Activated naive CD8-positive, alpha-beta T cell treated with anti-CD3 and anti-CD28 coated beads, Interleukin-2, amount 50 U/mL, for 16 hours (primary cell): ENCODE data around the gene RHBDF2.
"Not testable (repeated sequence)": the region's sequence is repeated elsewhere in the genome, so short reads cannot be mapped to it uniquely, and the experiment has no call there.

ENCODE experiments used
- DNase-seq: peaks from one replicate; pipeline ENCODE4 v3.0.0-alpha.2; 2020; ENCODE audit warnings: low read depth, low spot score

The RHBDF2 gene

GRCh38 chr17:76538281-76538931 is 37.2 kb upstream of the RHBDF2 start:
- DNase-seq = no peak

DNA sequence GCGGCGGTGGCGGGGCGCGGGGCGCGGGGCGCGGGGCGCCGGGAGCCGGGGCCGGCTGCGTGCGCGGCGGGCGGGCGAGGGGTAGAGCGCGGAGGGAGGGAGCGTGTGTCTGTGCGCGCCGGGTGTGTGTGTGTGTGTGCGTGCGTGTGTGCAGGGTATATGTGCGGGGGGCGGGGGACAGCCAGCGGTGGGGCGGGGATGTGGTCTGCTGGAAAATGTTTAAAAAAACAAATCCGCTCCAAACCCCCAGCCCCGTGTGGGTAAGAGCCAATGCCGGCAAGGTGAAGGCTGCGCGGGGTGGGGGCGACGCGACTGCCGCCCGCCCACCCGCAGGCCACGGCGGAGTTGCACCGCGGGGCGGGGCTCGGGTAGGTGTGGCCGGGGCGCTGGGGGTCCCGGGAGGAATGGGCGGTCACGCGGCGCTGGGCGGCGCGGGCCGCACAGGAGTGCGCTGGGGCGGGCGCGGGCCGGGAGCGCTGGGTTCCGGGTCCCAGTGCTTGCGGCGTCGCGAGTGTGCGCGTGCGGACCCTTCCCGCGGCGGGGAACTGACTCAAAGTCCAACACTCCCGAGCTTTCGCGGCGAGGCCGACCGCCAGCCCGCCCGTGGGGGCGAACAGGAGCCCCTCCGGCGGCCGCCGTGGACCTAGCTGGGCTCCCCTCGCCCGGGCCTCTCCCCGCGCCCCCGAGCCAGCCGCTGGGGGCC is 36.5 kb upstream of the RHBDF2 start, which contains the start of gene CYGB:
CYGB (minus strand) TSS at position 132 of the 703 bp plus-strand sequence. CDS start 167 bp downstream, outside the sequence.
- DNase-seq = no peak

DNA sequence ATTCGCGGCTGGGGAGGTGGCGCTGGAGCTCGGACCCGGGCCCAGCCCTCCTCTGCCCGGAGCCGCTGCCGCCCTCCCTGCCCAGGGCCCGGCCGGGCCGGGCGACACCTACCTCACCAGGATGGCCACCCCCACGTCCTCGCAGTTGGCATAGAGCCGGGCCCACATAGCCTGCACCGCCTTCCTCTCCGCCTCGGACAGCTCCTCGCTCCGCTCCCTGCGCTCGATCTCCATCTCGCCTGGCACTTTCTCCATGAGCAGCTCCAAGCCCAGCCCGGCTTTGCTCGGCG is 36.0 kb upstream of the RHBDF2 start:
- DNase-seq = no peak

DNA sequence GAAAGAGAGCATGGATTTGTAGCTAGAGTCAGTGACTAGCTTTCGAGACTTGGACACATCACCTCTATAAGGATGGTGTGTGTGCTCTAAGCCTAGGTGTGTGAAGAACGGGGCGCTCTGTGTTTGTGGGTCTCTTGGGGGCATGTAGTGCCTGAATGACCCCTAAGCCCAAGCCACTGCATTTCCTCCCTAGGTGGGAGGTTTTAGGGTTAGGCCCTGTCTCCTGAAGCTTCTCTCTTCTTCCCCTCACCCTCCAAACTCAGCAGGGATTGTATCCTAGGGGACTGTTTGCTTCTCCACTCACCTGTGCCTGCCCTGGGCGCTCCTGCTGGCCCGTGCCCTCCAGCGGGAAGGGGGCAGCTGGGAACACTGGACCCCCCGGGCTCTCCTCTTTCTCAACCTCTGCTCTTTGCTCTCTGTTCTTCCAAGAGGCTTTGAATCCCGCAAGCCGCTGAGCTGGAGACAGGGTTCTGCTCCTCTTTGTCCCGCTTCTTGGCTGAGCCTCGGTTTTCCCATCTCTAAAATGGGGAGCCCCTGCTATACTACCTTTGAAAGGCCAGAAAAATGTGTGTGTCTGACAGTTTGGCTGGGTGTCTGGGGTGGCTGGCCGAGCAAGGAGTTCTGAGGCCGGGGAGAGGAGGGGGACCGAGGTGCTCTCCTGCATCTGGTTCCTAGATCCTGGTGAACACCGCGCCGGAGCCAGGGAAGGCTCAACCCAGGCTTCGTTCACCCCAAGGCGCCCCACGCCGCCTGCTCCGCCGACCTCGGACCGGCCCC is 35.5 kb upstream of the RHBDF2 start:
- no peak for DNase-seq

DNA sequence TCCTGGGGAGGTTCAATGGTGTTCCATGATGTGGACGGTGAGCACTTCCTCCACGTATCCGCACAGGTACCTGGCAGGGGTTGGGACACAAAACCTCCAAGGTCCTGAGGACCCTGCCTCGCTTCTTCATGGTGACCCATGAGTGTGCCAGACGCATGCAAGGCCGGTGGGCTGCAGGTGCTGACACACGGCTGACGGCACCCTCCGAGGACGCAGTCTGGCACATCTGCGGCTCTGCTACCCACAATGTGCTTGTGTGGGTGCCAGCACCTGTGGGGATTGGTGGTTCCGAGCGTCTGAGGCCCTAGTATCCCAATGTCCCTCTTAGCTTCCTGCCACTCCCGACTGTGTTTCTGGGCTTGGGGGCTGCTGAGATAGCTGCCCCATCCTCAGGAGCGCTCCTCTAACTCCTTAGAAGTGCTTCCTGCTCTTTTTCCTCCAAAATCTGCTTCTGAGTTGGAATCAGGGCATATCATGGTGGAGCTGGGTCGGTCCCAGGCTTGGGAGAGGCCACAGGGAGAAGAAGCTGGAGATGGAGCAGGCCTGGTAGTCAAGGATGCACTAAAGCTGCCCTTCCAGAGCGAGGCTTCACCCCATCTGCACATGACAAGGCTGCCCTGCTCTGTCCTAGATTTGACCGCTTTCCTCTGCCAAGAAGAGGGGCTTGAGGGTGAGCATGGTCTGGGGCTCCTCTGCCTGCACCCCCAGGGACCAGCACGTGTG is 34.7 kb upstream of the RHBDF2 start:
- no peak for DNase-seq

DNA sequence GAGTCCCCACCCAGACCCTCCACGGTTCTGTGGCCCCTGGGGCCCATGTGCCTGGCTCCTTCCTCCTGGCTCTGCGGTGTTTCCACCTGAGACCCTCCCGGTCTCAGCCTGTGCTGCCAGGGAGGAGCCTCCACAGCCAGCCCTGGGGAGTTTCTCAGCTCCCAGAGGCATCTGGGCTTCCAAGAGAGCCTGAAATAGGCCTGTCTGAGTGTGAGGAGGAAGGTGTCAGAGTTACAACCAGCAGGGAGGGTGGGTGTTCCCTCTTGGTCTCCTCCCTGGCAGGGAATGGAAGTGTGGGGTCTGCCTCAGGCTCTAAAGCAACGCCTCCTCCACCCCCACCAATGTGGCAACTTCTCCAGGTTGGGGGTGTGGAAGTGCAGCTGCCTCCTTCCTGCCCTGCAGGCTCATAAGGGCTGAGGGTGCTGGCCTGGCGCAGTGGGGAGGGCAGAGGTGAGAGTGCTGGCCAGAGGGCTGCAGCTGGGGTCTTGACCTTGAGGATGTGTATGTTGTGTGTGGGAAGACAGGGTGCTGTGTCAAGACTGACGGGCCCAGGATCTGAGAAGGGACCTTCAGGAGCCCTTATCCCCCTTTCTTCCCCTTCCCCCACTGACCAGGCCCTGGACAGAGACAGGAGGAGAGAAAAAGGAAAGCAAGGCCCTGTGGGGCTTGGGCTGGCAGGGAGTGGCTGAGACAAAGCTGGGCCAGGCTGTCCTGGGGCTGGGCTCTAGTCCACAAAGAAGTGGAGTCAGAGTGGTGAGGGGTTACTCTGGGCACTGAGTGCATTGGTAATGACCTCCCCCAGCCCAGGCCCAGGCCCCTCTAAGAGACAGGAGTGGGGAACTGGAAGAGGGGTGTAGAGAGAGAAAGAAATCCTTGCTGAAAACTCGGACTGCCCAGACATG is 33.9 kb upstream of the RHBDF2 start:
- no peak for DNase-seq

DNA sequence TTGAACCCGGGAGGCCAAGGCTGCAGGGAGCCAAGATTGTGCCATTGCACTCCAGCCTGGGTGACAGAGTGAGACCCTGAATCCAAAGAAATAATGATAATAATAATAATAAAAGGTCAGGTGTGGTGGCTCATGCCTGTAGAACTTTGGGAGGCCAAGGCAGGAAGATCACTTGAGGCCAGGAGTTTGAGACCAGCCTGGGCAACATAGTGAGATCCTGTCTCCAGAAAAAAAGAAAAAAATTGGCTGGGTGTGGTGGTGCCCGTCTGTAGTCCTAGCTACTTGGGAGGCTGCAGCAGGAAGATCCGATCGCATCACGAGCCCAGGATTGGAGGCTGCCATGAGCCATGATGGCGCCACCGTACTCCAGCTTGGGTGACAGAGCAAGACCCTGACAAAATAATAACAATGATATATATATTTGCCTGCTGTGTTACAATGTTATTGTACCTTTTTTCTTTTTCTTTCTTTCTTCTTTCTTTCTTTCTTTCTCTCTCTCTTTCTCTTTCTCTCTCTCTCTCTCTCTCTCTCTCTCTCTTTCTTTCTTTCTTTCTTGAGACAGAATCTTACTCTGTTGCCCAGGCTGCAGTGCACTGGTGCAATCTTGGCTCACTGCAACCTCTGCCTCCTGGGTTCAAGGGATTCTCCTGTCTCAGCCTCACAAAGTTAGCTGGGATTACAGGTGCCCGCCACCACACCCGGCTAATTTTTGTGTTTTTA is 32.6 kb upstream of the RHBDF2 start:
- not testable (repeated sequence) for DNase-seq

DNA sequence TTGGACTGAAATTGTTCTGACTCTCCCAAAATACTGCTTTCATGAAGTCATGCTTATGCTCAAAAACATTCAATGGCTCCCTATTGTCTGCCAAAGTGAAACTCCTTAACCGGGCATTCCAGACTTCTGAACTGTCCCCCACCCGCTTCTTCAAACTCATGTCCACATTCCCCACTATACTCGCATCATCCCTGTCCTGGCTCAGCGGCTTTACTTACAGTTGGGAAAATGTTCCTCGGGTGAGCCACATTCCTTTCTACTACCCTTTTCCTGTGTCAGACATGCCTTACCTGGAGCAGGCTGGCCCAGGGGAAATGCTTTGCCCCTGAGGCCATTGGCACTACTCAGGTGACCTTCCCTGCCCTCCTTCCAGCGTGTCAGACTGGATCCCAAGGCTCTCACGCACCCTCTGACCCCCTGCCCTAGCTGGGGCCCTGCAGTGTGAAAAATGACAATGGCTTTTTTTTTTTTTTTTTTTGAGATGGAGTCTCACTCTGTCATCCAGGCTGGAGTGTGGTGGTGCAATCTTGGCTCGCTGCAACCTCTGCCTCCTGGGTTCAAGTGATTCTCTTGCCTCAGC is 30.9 kb upstream of the RHBDF2 start:
- no peak for DNase-seq

- DNase-seq = no peak
Observed at GRCh38 chr17:76531486-76532038, 30.3 kb upstream of the RHBDF2 start.

DNA sequence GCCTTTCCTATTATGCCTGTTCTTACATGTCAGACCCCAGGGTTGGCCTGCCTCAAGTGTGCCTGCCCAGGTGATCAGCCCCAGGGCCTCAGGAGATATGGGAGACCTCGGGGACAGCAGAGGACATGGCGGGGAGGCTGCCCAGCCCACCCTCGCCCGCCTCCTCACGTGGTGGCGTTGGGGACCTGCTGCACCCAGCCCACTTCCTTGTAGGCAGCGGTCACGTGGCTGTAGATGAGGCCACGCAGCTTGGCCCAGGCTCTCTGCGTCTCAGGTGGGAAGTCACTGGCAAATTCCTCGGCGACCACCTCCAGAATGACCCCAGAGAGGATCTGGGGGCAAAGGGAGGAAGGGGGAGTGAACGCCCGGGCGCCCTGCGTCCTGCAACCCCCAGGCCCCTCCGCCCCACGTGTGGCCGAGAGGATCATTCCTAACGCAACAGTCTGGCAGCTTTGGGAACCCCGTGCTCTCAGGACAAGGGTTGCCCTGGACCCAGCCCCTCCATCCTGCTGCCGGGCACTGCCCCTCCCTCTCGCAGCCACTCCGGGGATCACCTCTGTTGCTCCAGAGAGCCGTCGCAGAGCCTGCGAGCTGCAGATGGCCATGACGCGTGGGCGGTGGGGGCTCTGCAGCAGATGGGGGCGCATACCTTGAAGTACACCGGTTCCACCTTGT is 29.7 kb upstream of the RHBDF2 start:
- no peak for DNase-seq

GRCh38 chr17:76530095-76530723 is 29.0 kb upstream of the RHBDF2 start:
- DNase-seq = no peak

DNA sequence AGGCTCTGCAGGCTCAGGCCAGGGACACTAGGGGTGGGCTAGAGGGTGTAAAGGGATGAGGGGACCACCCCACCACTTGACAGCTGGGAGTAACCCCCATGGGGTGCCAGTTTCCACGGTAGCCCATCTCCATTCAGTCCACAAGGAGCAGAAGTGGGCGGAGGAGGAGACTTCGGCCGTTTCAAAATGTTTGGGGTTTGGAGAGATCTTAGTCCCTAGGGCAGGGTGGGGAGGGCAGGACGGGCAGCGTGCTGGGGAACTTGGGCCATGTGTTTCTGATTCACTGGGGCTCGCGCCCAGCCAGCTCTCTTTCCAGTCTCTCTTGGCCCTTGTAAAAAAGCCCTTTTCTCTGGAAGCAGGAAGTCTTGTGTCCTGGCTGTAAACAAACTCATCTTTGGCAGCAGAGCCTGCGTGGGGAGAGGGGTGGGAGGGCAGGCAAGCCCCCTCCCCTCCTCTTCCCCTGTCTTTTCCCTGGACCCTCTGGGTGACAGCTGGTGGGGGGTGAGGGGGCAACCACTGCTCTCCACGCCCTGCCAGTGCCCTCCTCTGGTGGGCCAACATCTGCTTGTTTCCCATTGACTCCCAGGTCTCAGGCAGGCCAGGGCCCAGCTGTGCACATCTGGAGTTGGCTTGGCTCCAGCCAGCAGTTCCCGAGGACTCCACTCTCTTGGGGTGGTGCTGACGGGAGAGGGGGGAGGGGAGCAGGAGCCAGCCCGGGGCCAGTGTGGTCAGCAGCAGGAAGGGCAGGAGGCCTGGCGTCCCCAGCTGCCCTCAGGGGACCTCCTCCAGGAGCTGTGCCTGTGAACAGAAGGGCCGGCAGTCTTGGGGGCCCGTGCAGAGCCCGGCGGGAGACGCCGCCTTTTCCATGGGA is 28.2 kb upstream of the RHBDF2 start:
- DNase-seq = no peak

GRCh38 chr17:76528528-76529223 is 27.5 kb upstream of the RHBDF2 start:
- no peak for DNase-seq

DNA sequence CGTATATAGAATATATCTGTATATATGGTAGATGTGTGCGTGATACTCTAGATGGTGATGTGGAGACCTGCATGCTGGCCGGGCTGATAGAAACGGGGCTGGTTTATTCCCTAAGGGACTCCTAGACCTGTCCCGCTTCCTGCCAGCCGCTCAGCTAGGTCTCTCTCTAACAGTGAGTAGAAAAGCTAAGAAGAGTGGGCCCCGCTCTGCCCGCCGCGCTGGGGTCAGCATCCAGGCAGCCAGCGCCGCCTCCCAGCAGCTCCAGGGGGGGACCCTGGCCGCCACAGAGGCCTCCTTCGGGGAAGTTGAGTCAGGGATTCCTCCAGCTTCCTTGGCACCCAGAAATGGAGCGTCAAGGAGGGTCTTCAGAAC is 26.9 kb upstream of the RHBDF2 start:
- DNase-seq = no peak

DNA sequence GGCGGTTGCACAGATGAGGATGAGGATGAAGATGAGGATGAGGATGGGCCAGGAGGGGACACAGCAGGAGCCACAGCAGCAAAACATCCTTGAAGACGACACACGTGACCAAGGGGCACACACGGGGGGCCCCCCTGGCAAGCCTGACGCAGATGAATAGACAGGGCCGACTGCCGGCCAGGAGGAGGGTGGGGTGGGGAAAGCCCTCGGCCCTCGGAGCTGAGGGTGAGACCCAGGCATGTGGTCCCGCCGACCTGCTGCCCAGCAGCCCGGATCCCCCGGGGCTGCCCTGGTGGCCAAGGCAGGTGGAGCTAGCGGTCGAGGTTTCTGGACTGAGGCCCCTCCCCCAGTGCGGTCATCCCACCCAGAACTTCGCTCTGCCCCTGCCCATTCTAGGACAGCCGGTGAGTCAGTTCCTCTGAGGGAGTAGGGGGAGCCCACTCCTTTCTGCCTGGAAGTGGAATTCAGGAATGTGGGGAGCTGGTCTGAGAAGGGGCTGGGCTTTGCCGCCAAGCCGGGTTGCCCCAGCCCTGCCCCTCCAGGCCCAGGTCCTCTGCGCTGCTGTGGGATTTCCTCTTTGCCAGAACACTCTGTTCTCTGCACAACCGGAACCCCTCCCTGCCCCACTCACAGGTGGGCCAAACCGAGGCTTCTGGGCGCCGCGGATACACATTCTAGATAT is 26.3 kb upstream of the RHBDF2 start:
- DNase-seq = no peak

- DNase-seq = not testable (repeated sequence)
Observed at GRCh38 chr17:76527016-76527415, 25.8 kb upstream of the RHBDF2 start.

GRCh38 chr17:76525513-76525833 is 24.2 kb upstream of the RHBDF2 start:
- DNase-seq = not testable (repeated sequence)
